Endothelial cell (in vitro differentiated cells): ENCODE measurements around the gene TRIM32. TPM values are rescaled to one million over a fixed set of nuclear protein-coding genes. Genes with fewer than 3 reads are reported as not detected.

ENCODE experiments used
- DNase-seq: peaks from one replicate; pipeline ENCODE4 v3.0.0; 2021; ENCODE audit warnings: low spot score
- H3K27ac Mint-ChIP-seq: one replicate; pipeline ENCODE4 v1.8.0; 2021; ENCODE audit warnings: mixed read lengths, inconsistent platforms; ENCODE audit not compliant: unreplicated experiment
- H3K27me3 Mint-ChIP-seq: one replicate; pipeline ENCODE4 v1.8.0; 2021; ENCODE audit warnings: mild to moderate bottlenecking, moderate library complexity, mixed read lengths, inconsistent platforms; ENCODE audit not compliant: unreplicated experiment
- H3K36me3 Mint-ChIP-seq: one replicate; pipeline ENCODE4 v1.8.0; 2021; ENCODE audit warnings: mild to moderate bottlenecking, low read depth, mixed read lengths, inconsistent platforms; ENCODE audit not compliant: unreplicated experiment
- H3K4me1 Mint-ChIP-seq: one replicate; pipeline ENCODE4 v1.8.0; 2021; ENCODE audit warnings: mild to moderate bottlenecking, mixed read lengths, inconsistent platforms; ENCODE audit not compliant: unreplicated experiment
- H3K4me3 Mint-ChIP-seq: one replicate; pipeline ENCODE4 v1.8.0; 2021; ENCODE audit warnings: mild to moderate bottlenecking, mixed read lengths, inconsistent platforms; ENCODE audit not compliant: unreplicated experiment
- H3K9me3 Mint-ChIP-seq: one replicate; pipeline ENCODE4 v1.8.0; 2021; ENCODE audit warnings: mixed read lengths, inconsistent platforms; ENCODE audit not compliant: unreplicated experiment
- total RNA-seq: library from RNA; stranded (reverse); fragmentation: NEBNext Ultra II Directional; extraction: Animal tissue kit (Norgen Biotek cat#: 25700); gene quantifications from one replicate; pipeline ENCODE4 v1.2.1, GENCODE V29; 2021; ENCODE audit not compliant: unreplicated experiment
- TF ChIP-seq, protein P1 (sequence below): fragments of 200-600 bp; sonication (generic); IDR thresholded peaks from one replicate; pipeline ENCODE4 v1.5.0; 2021; ENCODE audit warnings: antibody characterized with exemption; ENCODE audit not compliant: unreplicated experiment

TRIM32 gene
- total RNA-seq, 1 donor from 2014 or later, result 24.7 TPM

- Mint-ChIP-seq H3K4me3 (no peak overlapping the region), H3K36me3 (no peaks in the 10 kb centered on the region), H3K9me3 (no peaks in the 10 kb centered on the region), H3K27me3 (no peaks in the 10 kb centered on the region), H3K4me1 (peaks cover 17% of the 10 kb centered on the region), H3K27ac (no peak overlapping the region)
- no peak for DNase-seq
- TF ChIP-seq, protein P1, sequence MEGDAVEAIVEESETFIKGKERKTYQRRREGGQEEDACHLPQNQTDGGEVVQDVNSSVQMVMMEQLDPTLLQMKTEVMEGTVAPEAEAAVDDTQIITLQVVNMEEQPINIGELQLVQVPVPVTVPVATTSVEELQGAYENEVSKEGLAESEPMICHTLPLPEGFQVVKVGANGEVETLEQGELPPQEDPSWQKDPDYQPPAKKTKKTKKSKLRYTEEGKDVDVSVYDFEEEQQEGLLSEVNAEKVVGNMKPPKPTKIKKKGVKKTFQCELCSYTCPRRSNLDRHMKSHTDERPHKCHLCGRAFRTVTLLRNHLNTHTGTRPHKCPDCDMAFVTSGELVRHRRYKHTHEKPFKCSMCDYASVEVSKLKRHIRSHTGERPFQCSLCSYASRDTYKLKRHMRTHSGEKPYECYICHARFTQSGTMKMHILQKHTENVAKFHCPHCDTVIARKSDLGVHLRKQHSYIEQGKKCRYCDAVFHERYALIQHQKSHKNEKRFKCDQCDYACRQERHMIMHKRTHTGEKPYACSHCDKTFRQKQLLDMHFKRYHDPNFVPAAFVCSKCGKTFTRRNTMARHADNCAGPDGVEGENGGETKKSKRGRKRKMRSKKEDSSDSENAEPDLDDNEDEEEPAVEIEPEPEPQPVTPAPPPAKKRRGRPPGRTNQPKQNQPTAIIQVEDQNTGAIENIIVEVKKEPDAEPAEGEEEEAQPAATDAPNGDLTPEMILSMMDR, result no peak
Observed at GRCh38 chr9:116741742-116742141, 54.6 kb downstream of the TRIM32 start.

DNA sequence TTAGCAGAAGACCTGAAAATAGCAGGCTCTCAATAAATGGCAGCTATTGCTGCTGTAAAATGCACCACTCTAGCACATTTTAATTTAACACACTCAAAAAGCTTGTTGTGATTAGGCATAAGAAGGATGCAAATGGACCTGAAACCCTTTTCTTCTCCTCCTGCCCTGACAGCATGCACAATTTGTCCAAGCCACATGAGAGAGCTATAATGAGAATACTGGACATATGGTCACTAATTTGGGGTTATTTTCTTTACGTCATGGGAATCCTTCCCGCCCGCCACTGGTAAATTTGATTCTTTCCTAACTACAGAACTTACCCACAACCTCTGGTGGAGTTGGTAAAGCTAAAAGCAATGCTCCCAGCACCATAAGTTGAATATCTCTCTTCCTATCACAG, 62.1 kb downstream of the TRIM32 start:
- Mint-ChIP-seq H3K9me3 (no peaks in the 10 kb centered on the region), H3K36me3 (no peaks in the 10 kb centered on the region), H3K27ac (no peak overlapping the region), H3K4me3 (no peak overlapping the region), H3K4me1 (no peaks in the 10 kb centered on the region), H3K27me3 (peaks cover 3% of the 10 kb centered on the region)
- DNase-seq, result no peak
- TF ChIP-seq, protein P1, result no peak

- no peaks in the 10 kb centered on the region for H3K4me1 Mint-ChIP-seq
- H3K36me3 Mint-ChIP-seq, result no peaks in the 10 kb centered on the region
- no peaks in the 10 kb centered on the region for H3K9me3 Mint-ChIP-seq
- DNase-seq, result no peak
- H3K27ac Mint-ChIP-seq, result no peak overlapping the region
- no peak overlapping the region for H3K4me3 Mint-ChIP-seq
- H3K27me3 Mint-ChIP-seq, result peaks cover 3% of the 10 kb centered on the region
- TF ChIP-seq, protein P1, result no peak
Observed at GRCh38 chr9:116749772-116750171, 62.7 kb downstream of the TRIM32 start.

DNA sequence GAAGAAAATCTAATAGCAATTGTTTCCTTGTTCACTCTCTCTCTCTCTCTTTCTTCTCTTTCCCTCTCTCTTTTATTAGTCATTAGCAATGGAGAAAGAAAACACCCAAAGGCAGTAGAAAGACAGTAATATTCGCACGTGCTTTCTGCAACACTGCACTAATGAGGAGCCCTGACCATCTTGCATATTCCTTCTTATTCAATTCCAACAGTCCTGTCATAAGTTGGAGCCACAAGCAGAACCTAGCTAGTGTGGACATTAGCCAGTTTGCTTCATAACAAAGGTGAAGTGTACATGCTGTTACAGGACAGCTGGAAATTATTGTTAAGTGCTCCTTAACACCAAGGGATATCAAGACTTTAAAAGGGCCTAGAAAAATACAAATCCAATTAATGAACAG, 63.4 kb downstream of the TRIM32 start:
- H3K9me3 Mint-ChIP-seq, result no peaks in the 10 kb centered on the region
- no peak for DNase-seq
- H3K4me3 Mint-ChIP-seq, result no peak overlapping the region
- no peak overlapping the region for H3K27ac Mint-ChIP-seq
- TF ChIP-seq, protein P1, result no peak
- no peaks in the 10 kb centered on the region for H3K4me1 Mint-ChIP-seq
- H3K27me3 Mint-ChIP-seq, result peaks cover 3% of the 10 kb centered on the region
- peaks cover 3% of the 10 kb centered on the region for H3K36me3 Mint-ChIP-seq
